ENCODE data around the gene FGF11. TPM values are rescaled to one million over a fixed set of nuclear protein-coding genes. Genes with fewer than 3 reads are reported as not detected.

Gene FGF11
- total and polyA plus RNA-seq, 2 of the 13 experiments (the other 11 are each of a cell fraction or from before 2014, with no cell fraction given) = 0.20 to 7.6 TPM

DNA sequence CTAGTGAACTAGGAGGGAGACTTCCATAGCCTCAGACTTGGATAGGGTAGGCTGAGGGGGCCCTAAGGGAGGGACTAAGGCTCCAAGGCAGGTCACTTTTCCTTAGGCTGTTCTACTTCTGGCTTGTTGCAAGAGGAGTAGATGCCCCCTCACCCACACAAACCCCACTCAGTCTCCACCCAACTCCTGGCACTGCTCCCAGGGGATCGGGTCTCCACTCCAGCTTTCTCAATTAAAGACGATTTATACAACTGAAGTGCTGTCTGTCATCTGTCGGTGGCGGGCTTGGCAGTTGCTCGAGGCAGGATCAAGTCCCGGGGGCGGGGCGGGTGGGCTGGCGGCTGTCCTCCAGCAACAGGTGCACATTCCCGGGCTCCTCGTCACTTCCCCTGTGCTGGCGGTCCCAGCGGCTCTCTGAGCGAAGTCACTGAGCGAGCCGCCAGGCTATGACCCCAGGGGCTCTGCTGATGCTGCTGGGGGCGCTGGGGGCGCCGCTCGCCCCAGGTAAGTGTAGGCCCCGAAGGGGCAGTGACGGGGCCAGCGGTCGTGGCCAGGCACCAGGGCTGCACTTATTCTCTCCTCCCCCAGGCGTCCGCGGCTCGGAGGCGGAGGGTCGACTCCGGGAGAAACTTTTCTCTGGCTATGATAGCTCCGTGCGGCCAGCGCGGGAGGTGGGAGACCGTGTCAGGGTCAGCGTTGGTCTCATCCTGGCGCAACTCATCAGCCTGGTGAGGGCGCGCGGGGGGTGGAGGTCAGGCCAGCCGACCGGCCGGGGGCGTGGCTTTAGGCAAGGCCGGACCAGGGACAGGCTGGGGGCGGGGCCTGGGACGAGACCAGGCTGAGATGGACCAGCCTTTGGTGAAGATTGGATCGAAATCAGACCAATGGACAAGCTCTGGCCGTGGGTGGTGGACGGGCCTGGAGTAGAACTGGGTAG, 5.6 kb downstream of the FGF11 start, which contains the start of gene CHRNB1 (continued):
- TF ChIP-seq, protein P1, sequence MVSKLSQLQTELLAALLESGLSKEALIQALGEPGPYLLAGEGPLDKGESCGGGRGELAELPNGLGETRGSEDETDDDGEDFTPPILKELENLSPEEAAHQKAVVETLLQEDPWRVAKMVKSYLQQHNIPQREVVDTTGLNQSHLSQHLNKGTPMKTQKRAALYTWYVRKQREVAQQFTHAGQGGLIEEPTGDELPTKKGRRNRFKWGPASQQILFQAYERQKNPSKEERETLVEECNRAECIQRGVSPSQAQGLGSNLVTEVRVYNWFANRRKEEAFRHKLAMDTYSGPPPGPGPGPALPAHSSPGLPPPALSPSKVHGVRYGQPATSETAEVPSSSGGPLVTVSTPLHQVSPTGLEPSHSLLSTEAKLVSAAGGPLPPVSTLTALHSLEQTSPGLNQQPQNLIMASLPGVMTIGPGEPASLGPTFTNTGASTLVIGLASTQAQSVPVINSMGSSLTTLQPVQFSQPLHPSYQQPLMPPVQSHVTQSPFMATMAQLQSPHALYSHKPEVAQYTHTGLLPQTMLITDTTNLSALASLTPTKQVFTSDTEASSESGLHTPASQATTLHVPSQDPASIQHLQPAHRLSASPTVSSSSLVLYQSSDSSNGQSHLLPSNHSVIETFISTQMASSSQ (IDR thresholded peaks at IDR 0.05; ENCODE audit: low read depth) = no peak
- TF ChIP-seq, protein P1 (CRISPR knock-in tag; IDR thresholded peaks at IDR 0.05; ENCODE audit: borderline replicate concordance) = peak; percentile 56; the same call in 1 of the 2 replicates
- TF ChIP-seq ZNF746 (CRISPR knock-in tag; IDR thresholded peaks at IDR 0.05) (peak; percentile 67; the same call in 1 of the 2 replicates), ZNF777 (CRISPR knock-in tag; IDR thresholded peaks at IDR 0.05) (peak; percentile 94), POLR2G (IDR thresholded peaks at IDR 0.05; ENCODE audit: low read depth, low read length) (peak; percentile 60), ZNF556 (CRISPR knock-in tag; IDR thresholded peaks at IDR 0.05; ENCODE audit: borderline replicate concordance) (peak; percentile 90), ZBTB38 (CRISPR knock-in tag; IDR thresholded peaks at IDR 0.05) (0 out of 2 replicates have a peak, but pooled peaks have one; percentile 33), ELF4 (CRISPR knock-in tag; IDR thresholded peaks at IDR 0.05; ENCODE audit: borderline replicate concordance) (peak; percentile 58; the same call in 1 of the 2 replicates), SNAPC2 (CRISPR knock-in tag; IDR thresholded peaks at IDR 0.05) (no peak), NFIB (CRISPR knock-in tag; IDR thresholded peaks at IDR 0.05; ENCODE audit: borderline replicate concordance) (no peak), SPEN (CRISPR knock-in tag; IDR thresholded peaks at IDR 0.05; ENCODE audit: low read depth) (peak; percentile 73), AKAP8 (CRISPR knock-in tag; IDR thresholded peaks at IDR 0.05) (peak; percentile 26; the same call in 1 of the 2 replicates), ZIK1 (CRISPR knock-in tag; IDR thresholded peaks at IDR 0.05; ENCODE audit: borderline replicate concordance, low read depth) (peak; percentile 72; the same call in 1 of the 2 replicates)
- TF ChIP-seq, protein P2, sequence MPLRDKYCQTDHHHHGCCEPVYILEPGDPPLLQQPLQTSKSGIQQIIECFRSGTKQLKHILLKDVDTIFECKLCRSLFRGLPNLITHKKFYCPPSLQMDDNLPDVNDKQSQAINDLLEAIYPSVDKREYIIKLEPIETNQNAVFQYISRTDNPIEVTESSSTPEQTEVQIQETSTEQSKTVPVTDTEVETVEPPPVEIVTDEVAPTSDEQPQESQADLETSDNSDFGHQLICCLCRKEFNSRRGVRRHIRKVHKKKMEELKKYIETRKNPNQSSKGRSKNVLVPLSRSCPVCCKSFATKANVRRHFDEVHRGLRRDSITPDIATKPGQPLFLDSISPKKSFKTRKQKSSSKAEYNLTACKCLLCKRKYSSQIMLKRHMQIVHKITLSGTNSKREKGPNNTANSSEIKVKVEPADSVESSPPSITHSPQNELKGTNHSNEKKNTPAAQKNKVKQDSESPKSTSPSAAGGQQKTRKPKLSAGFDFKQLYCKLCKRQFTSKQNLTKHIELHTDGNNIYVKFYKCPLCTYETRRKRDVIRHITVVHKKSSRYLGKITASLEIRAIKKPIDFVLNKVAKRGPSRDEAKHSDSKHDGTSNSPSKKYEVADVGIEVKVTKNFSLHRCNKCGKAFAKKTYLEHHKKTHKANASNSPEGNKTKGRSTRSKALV (CRISPR knock-in tag; IDR thresholded peaks at IDR 0.05) = peak; percentile 59; the same call in 1 of the 2 replicates
- TF ChIP-seq, protein P3, sequence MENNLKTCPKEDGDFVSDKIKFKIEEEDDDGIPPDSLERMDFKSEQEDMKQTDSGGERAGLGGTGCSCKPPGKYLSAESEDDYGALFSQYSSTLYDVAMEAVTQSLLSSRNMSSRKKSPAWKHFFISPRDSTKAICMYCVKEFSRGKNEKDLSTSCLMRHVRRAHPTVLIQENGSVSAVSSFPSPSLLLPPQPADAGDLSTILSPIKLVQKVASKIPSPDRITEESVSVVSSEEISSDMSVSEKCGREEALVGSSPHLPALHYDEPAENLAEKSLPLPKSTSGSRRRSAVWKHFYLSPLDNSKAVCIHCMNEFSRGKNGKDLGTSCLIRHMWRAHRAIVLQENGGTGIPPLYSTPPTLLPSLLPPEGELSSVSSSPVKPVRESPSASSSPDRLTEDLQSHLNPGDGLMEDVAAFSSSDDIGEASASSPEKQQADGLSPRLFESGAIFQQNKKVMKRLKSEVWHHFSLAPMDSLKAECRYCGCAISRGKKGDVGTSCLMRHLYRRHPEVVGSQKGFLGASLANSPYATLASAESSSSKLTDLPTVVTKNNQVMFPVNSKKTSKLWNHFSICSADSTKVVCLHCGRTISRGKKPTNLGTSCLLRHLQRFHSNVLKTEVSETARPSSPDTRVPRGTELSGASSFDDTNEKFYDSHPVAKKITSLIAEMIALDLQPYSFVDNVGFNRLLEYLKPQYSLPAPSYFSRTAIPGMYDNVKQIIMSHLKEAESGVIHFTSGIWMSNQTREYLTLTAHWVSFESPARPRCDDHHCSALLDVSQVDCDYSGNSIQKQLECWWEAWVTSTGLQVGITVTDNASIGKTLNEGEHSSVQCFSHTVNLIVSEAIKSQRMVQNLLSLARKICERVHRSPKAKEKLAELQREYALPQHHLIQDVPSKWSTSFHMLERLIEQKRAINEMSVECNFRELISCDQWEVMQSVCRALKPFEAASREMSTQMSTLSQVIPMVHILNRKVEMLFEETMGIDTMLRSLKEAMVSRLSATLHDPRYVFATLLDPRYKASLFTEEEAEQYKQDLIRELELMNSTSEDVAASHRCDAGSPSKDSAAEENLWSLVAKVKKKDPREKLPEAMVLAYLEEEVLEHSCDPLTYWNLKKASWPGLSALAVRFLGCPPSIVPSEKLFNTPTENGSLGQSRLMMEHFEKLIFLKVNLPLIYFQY (CRISPR knock-in tag; IDR thresholded peaks at IDR 0.05; ENCODE audit: borderline replicate concordance) = 0 out of 2 replicates have a peak, but pooled peaks have one; percentile 28
- TF ChIP-seq, protein P4, sequence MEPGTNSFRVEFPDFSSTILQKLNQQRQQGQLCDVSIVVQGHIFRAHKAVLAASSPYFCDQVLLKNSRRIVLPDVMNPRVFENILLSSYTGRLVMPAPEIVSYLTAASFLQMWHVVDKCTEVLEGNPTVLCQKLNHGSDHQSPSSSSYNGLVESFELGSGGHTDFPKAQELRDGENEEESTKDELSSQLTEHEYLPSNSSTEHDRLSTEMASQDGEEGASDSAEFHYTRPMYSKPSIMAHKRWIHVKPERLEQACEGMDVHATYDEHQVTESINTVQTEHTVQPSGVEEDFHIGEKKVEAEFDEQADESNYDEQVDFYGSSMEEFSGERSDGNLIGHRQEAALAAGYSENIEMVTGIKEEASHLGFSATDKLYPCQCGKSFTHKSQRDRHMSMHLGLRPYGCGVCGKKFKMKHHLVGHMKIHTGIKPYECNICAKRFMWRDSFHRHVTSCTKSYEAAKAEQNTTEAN (CRISPR knock-in tag; conservative IDR thresholded peaks at IDR 0.05) = no peak

All from HepG2 (cell line).